ENCODE measurements around the gene MINDY4B.

The MINDY4B gene

GRCh38 chr3:150825192-150825915 is 79.9 kb downstream of the MINDY4B start:
- DNase-seq (ENCODE audit: low read depth): no peak
- H3K4me3 ChIP-seq (ENCODE audit: low read length): no peak overlapping the region
- no peak for TF ChIP-seq CTCF (conservative IDR thresholded peaks at IDR 0.05; ENCODE audit: low read depth, low read length)

GRCh38 chr3:150823277-150823676 is 82.0 kb downstream of the MINDY4B start:
- H3K4me3 ChIP-seq (ENCODE audit: low read length): no peak overlapping the region
- TF ChIP-seq CTCF (conservative IDR thresholded peaks at IDR 0.05; ENCODE audit: low read depth, low read length): no peak
- no peak for DNase-seq (ENCODE audit: low read depth)

GRCh38 chr3:150822636-150823035 is 82.6 kb downstream of the MINDY4B start:
- no peak for DNase-seq (ENCODE audit: low read depth)
- H3K4me3 ChIP-seq (ENCODE audit: low read length): no peak overlapping the region
- no peak for TF ChIP-seq CTCF (conservative IDR thresholded peaks at IDR 0.05; ENCODE audit: low read depth, low read length)
